ENCODE data around the gene GRID1.

The GRID1 gene

DNA sequence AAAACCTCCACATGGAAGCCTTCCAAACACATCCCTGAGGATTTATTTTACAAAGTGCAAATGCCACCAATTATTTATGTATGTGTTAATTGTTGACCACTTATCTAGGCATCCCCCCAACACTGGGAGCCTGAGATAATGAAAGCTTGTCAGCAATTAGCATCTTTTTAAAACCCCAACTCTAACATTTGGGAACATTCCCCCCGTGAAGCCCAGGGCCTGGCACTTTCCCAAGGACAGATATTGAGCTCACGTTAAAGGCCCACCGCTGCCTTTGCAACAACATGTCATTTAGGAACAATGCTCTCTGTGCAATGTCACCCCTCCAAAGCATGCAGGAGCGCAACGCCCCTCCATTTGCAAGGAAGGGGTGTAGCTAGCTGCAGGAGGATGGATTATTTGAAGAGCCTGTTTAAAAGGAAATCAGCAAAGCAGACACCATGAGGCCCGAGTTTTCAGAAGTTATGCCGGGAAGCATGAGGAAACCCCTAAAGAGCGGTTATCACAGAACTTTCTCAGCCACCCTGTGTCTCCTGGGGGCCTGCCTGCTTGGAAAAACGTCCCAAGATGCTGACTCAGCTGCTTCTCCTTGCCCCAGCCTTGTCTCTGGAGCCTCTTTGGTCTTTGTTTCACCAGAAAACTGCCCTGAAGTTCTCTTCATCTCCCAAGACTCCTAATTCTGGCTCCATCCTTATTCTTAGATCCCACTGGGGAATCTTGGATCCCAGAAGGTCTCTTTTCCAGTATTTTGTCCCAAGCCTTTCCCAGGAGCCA is 444.1 kb downstream of the GRID1 start:
- H3K4me3 ChIP-seq (ENCODE audit: low read depth, low read length), result no peak overlapping the region
- DNase-seq (ENCODE audit: low read depth), result no peak
- TF ChIP-seq CTCF (conservative IDR thresholded peaks at IDR 0.05; ENCODE audit: low read depth, low read length), result no peak

DNA sequence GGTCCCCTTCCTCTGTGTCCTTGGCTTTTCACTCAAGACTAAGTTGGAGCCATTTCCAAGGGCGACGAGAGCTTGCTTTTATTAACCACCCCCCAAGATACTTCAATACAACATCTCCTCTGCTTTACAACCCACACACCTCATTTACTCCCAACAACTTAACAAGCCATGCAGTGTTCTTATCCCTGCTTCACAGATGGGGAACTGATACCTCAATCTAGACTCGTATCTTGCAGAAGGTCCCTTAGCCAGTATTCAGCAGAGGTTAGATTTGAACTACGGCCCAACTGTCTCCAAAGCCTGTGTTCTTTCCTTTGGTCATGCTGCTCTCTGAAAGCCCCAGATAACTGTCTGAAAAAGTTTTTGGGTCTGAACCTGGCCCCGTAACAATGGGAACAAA is 444.8 kb downstream of the GRID1 start:
- H3K4me3 ChIP-seq (ENCODE audit: low read depth, low read length), result no peak overlapping the region
- TF ChIP-seq CTCF (conservative IDR thresholded peaks at IDR 0.05; ENCODE audit: low read depth, low read length), result no peak
- DNase-seq (ENCODE audit: low read depth), result no peak

GRCh38 chr10:85920311-85920710 is 446.3 kb downstream of the GRID1 start:
- DNase-seq (ENCODE audit: low read depth), result no peak
- H3K4me3 ChIP-seq (ENCODE audit: low read depth, low read length), result no peak overlapping the region
- no peak for TF ChIP-seq CTCF (conservative IDR thresholded peaks at IDR 0.05; ENCODE audit: low read depth, low read length)

DNA sequence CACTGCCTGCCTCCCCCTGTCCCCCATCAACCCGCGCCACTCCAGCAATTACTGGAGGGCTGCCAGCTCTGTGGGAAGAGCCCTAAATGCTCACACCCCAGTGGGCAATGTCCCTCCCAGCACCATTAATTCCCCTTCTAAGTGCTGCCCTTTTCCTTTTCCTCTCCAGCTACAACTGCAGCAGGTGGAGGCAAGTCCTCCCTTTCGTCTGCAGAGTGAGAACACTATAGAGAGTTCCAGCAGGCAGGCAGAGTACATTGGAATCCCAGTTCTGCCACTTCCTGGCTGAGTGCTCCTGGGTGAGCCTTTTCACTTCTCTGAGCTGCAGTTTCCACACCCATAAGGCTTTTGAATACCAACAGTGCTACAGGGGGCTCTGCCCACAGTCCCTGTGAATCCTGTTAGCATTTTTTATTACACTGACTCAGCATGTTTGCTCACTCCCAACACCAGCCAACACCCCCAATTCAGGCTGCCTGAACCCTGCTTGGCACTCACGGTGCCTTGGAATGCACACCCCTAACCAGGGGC is 447.0 kb downstream of the GRID1 start:
- TF ChIP-seq CTCF (conservative IDR thresholded peaks at IDR 0.05; ENCODE audit: low read depth, low read length), result no peak
- no peak for DNase-seq (ENCODE audit: low read depth)

GRCh38 chr10:85918371-85918770 is 448.2 kb downstream of the GRID1 start:
- no peak for DNase-seq (ENCODE audit: low read depth)
- TF ChIP-seq CTCF (conservative IDR thresholded peaks at IDR 0.05; ENCODE audit: low read depth, low read length), result no peak
- H3K4me3 ChIP-seq (ENCODE audit: low read depth, low read length), result no peak overlapping the region

More for the DNA sequence above, 447.0 kb downstream of the GRID1 start:
- H3K4me3 ChIP-seq (ENCODE audit: low read depth, low read length), result no peak overlapping the region

- H3K4me3 ChIP-seq (ENCODE audit: low read depth, low read length), result no peak overlapping the region
- DNase-seq (ENCODE audit: low read depth), result no peak
- no peak for TF ChIP-seq CTCF (conservative IDR thresholded peaks at IDR 0.05; ENCODE audit: low read depth, low read length)
Measured at GRCh38 chr10:85917601-85918000, 449.0 kb downstream of the GRID1 start.

Data from choroid plexus epithelial cell (primary cell).